Trophoblast cell (in vitro differentiated cells and primary cell): ENCODE data around the gene CPN2.

Source experiments
- DNase-seq, 2 donors: peaks; one replicate each; pipeline ENCODE4 v3.0.0-alpha.2; 2016
- H2AFZ ChIP-seq: 2 replicates; pipeline ENCODE4 v1.6.1; 2013; ENCODE audit warnings: low read length, moderate library complexity, mild to moderate bottlenecking; ENCODE audit not compliant: insufficient read depth, poor library complexity
- H2AK5ac ChIP-seq: 2 replicates; pipeline ENCODE4 v1.6.1; 2013; ENCODE audit warnings: mild to moderate bottlenecking, low read length
- H2BK120ac ChIP-seq: 2 replicates; pipeline ENCODE4 v1.6.1; 2013; ENCODE audit warnings: low read length, mild to moderate bottlenecking, moderate library complexity; ENCODE audit not compliant: insufficient read depth, poor library complexity
- H2BK12ac ChIP-seq: 2 replicates; pipeline ENCODE4 v1.6.1; 2013; ENCODE audit warnings: mild to moderate bottlenecking, low read length, moderate library complexity
- H2BK5ac ChIP-seq: 2 replicates; pipeline ENCODE4 v1.6.1; 2013; ENCODE audit warnings: low read length, low read depth, moderate library complexity, mild to moderate bottlenecking; ENCODE audit not compliant: poor library complexity
- H3K14ac ChIP-seq: 2 replicates; pipeline ENCODE4 v1.6.1; 2013; ENCODE audit warnings: mild to moderate bottlenecking, low read length
- H3K18ac ChIP-seq: 2 replicates; pipeline ENCODE4 v1.6.1; 2013; ENCODE audit warnings: mild to moderate bottlenecking, low read length
- H3K23ac ChIP-seq: 2 replicates; pipeline ENCODE4 v1.6.1; 2013; ENCODE audit warnings: low read length
- H3K27ac ChIP-seq: 2 replicates; pipeline ENCODE4 v1.5.1; 2013; ENCODE audit warnings: low read depth, mild to moderate bottlenecking, inconsistent platforms, low read length, moderate library complexity
- H3K27me3 ChIP-seq: 2 replicates; pipeline ENCODE4 v1.6.1; 2013; ENCODE audit warnings: inconsistent platforms, mild to moderate bottlenecking, low read length, moderate library complexity; ENCODE audit not compliant: insufficient read depth
- H3K36me3 ChIP-seq, 2 experiments: 1 replicate in 1 of 2; 2 replicates in 1 of 2; pipeline ENCODE4 v1.6.1; 2013; ENCODE audit warnings: low read length in 2 of 2, mild to moderate bottlenecking in 2 of 2, moderate library complexity in 1 of 2; ENCODE audit not compliant: insufficient read depth in 2 of 2, control insufficient read depth in 1 of 2
- H3K4ac ChIP-seq: 2 replicates; pipeline ENCODE4 v1.6.1; 2013; ENCODE audit warnings: low read depth, mild to moderate bottlenecking, low read length, moderate library complexity
- H3K4me1 ChIP-seq, 2 experiments: 1 replicate in 1 of 2; 2 replicates in 1 of 2; pipeline ENCODE4 v1.6.1; 2013; ENCODE audit warnings: low read length in 2 of 2, mild to moderate bottlenecking in 2 of 2, moderate library complexity in 1 of 2; ENCODE audit not compliant: insufficient read depth in 2 of 2, control insufficient read depth in 1 of 2
- H3K4me2 ChIP-seq: 2 replicates; pipeline ENCODE4 v1.6.1; 2013; ENCODE audit warnings: inconsistent platforms, mild to moderate bottlenecking, low read length, moderate library complexity
- H3K4me3 ChIP-seq: 2 replicates; pipeline ENCODE4 v1.5.1; 2013; ENCODE audit warnings: mild to moderate bottlenecking, low read depth, low read length, inconsistent platforms
- H3K79me1 ChIP-seq: one replicate; pipeline ENCODE4 v1.6.1; 2013; ENCODE audit warnings: low read length
- H3K79me2 ChIP-seq: 2 replicates; pipeline ENCODE4 v1.6.1; 2013; ENCODE audit warnings: low read length, mild to moderate bottlenecking; ENCODE audit not compliant: control insufficient read depth, insufficient read depth, poor library complexity
- H3K9ac ChIP-seq: 2 replicates; pipeline ENCODE4 v1.6.1; 2013; ENCODE audit warnings: mild to moderate bottlenecking, low read length
- H3K9me3 ChIP-seq: 2 replicates; pipeline ENCODE4 v1.6.1; 2013; ENCODE audit warnings: low read depth, mild to moderate bottlenecking, control low read depth, inconsistent platforms, low read length; ENCODE audit not compliant: insufficient read depth
- H4K12ac ChIP-seq: 2 replicates; pipeline ENCODE4 v1.6.1; 2013; ENCODE audit warnings: low read depth, mild to moderate bottlenecking, low read length, moderate library complexity
- H4K8ac ChIP-seq: 2 replicates; pipeline ENCODE4 v1.6.1; 2013; ENCODE audit warnings: low read depth, mild to moderate bottlenecking, low read length, moderate library complexity
- H4K91ac ChIP-seq: one replicate; pipeline ENCODE4 v1.6.1; 2013; ENCODE audit warnings: low read depth, mild to moderate bottlenecking, low read length, moderate library complexity
- WGBS: extraction: QIAGEN DNeasy Blood & Tissue Kit; methylation state at CpG from one replicate; pipeline ENCODE4 v1.1.7; 2013; ENCODE audit warnings: missing lambda C conversion rate; ENCODE audit not compliant: insufficient read length, insufficient coverage; ENCODE audit errors: extremely low coverage; 5-methylcytosine and 5-hydroxymethylcytosine counted together

Gene CPN2

DNA sequence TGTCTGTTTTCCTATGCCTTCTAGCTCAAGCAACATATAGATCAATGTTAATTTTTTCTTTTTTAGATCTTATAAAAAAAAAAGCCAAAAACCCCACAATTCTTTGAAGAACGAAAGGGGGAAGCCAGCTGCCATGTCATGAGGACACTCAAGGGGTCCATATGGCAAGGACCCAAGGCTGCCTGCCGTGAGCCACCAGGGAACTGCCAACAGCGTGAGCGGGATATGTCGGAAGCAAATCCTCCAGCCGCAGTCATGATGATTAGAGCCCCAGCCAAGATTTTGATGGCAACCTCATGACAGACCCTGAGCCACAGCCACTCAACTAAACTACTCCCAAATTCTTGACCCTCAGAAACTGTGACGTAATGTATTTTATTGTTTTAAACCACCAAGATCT lies 41.4 kb upstream of the CPN2 start:
- no peaks in the 10 kb centered on the region for H3K36me3 ChIP-seq
- no peak overlapping the region for H3K18ac ChIP-seq
- H3K79me1 ChIP-seq, result no peaks in the 10 kb centered on the region
- no peaks in the 10 kb centered on the region for H3K9me3 ChIP-seq
- no peak overlapping the region for H2AK5ac ChIP-seq
- H4K91ac ChIP-seq, result no peak overlapping the region
- DNase-seq, result no peak
- no CpG with 5 or more reads among the region's 7 CpGs for WGBS
- no peak overlapping the region for H3K4me2 ChIP-seq
- no peak overlapping the region for H4K12ac ChIP-seq
- H3K27ac ChIP-seq, result no peak overlapping the region
- no peak overlapping the region for H4K8ac ChIP-seq
- no peak overlapping the region for H3K23ac ChIP-seq
- H3K14ac ChIP-seq, result no peak overlapping the region
- H3K4ac ChIP-seq, result no peak overlapping the region
- H3K79me2 ChIP-seq, result no peaks in the 10 kb centered on the region
- no peak overlapping the region for H3K9ac ChIP-seq
- H2AFZ ChIP-seq, result no peak overlapping the region
- H2BK12ac ChIP-seq, result no peak overlapping the region
- H2BK120ac ChIP-seq, result no peak overlapping the region
- no peaks in the 10 kb centered on the region for H3K4me1 ChIP-seq
- no peak overlapping the region for H3K4me3 ChIP-seq
- peaks cover 6% of the 10 kb centered on the region for H3K27me3 ChIP-seq
- no peak overlapping the region for H2BK5ac ChIP-seq

DNA sequence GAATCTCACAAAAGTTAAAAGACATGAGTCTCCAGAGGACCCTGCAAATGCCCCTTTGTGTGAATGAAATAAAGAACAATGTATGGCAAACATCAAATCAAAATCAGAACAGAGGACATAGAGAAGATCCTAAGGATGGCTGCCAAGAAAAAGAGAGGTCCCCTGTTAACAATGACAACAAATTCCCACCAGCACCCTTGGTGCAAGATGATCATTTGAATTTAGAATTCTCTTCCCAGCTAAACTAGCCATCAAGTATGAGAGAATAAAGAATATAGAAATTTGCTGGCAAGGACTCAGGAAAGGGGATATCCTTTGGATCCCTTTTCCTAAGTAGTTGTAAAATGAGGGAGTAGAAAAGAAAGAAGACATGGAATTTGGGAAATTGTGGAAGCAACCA lies 39.7 kb upstream of the CPN2 start:
- H3K9ac ChIP-seq, result no peak overlapping the region
- H3K4me1 ChIP-seq, result peaks cover 0 to under 1% of the 10 kb centered on the region in 2 experiments
- H2BK5ac ChIP-seq, result no peak overlapping the region
- H4K8ac ChIP-seq, result no peak overlapping the region
- H3K4me2 ChIP-seq, result no peak overlapping the region
- H4K12ac ChIP-seq, result no peak overlapping the region
- H2BK12ac ChIP-seq, result no peak overlapping the region
- H3K14ac ChIP-seq, result no peak overlapping the region
- H3K23ac ChIP-seq, result no peak overlapping the region
- no peaks in the 10 kb centered on the region for H3K79me1 ChIP-seq
- no peak overlapping the region for H3K27ac ChIP-seq
- H3K18ac ChIP-seq, result no peak overlapping the region
- H4K91ac ChIP-seq, result no peak overlapping the region
- no peak overlapping the region for H3K4ac ChIP-seq
- no peaks in the 10 kb centered on the region for H3K27me3 ChIP-seq
- H2AFZ ChIP-seq, result no peak overlapping the region
- no peak overlapping the region for H2AK5ac ChIP-seq
- H3K4me3 ChIP-seq, result no peak overlapping the region
- no peaks in the 10 kb centered on the region for H3K79me2 ChIP-seq
- no peaks in the 10 kb centered on the region for H3K36me3 ChIP-seq
- no peaks in the 10 kb centered on the region for H3K9me3 ChIP-seq
- no peak for DNase-seq
- H2BK120ac ChIP-seq, result no peak overlapping the region

- Histone ChIP-seq H4K91ac (no peak overlapping the region), H4K12ac (no peak overlapping the region), H3K4me3 (no peak overlapping the region), H3K14ac (no peak overlapping the region), H3K79me1 (no peaks in the 10 kb centered on the region), H3K4ac (no peak overlapping the region), H2BK12ac (no peak overlapping the region), H3K4me1 (peaks cover 0 to 2% of the 10 kb centered on the region in 2 experiments), H3K18ac (no peak overlapping the region), H2AK5ac (no peak overlapping the region), H3K27ac (no peak overlapping the region), H3K23ac (no peak overlapping the region), H3K4me2 (no peak overlapping the region), H2BK120ac (no peak overlapping the region), H3K79me2 (no peaks in the 10 kb centered on the region), H2BK5ac (no peak overlapping the region), H3K27me3 (no peaks in the 10 kb centered on the region), H3K9me3 (no peaks in the 10 kb centered on the region), H4K8ac (no peak overlapping the region), H3K9ac (no peak overlapping the region), H3K36me3 (no peaks in the 10 kb centered on the region), H2AFZ (no peak overlapping the region)
- no peak for DNase-seq
- WGBS, result no CpG with 5 or more reads among the region's 8 CpGs
Measured at GRCh38 chr3:194389269-194389668, 38.1 kb upstream of the CPN2 start.

- Histone ChIP-seq H3K4ac (no peak overlapping the region), H3K27ac (no peak overlapping the region), H2AFZ (no peak overlapping the region), H3K79me2 (no peaks in the 10 kb centered on the region), H3K9me3 (no peaks in the 10 kb centered on the region), H3K4me1 (peaks cover 0 to 2% of the 10 kb centered on the region in 2 experiments), H3K4me2 (no peak overlapping the region), H2BK5ac (no peak overlapping the region), H4K12ac (no peak overlapping the region), H2BK12ac (no peak overlapping the region), H4K91ac (no peak overlapping the region), H3K36me3 (no peaks in the 10 kb centered on the region), H3K9ac (no peak overlapping the region), H4K8ac (no peak overlapping the region), H3K18ac (no peak overlapping the region), H3K4me3 (no peak overlapping the region), H3K79me1 (no peaks in the 10 kb centered on the region), H2BK120ac (no peak overlapping the region), H3K23ac (no peak overlapping the region), H3K14ac (no peak overlapping the region), H2AK5ac (no peak overlapping the region), H3K27me3 (no peaks in the 10 kb centered on the region)
- WGBS, result no CpG with 5 or more reads among the region's 8 CpGs
- DNase-seq, result no peak
Measured at GRCh38 chr3:194387926-194388418, 36.8 kb upstream of the CPN2 start.
